HTR-8/SVneo (cell line): Measurements from ENCODE around the gene RNU4-1.
"Not testable (repeated sequence)": the region's sequence is repeated elsewhere in the genome, so short reads cannot be mapped to it uniquely, and the experiment has no call there.

Source experiments
- DNase-seq: peaks from one replicate; pipeline ENCODE4 v3.0.0; 2011; ENCODE audit warnings: low spot score, mixed read lengths; ENCODE audit not compliant: insufficient read length
- FAIRE-seq: peaks from 2 replicates; lab custom pipeline; 2011; peaks lifted over from hg19 to GRCh38; lab: Jason Lieb, UNC

RNU4-1 gene

GRCh38 chr12:120261951-120262851 lies 30.8 kb downstream of the RNU4-1 start:
- DNase-seq = peak; percentile 56
- peak; percentile 80 for FAIRE-seq

- DNase-seq (no peak), FAIRE-seq (no peak)
These were observed 32.4 kb downstream of the RNU4-1 start for GRCh38 chr12:120260607-120261006.

GRCh38 chr12:120259418-120260202 lies 33.4 kb downstream of the RNU4-1 start:
- DNase-seq (no peak), FAIRE-seq (no peak)

- no peak for FAIRE-seq
- DNase-seq = no peak
These were observed 34.6 kb downstream of the RNU4-1 start for GRCh38 chr12:120258323-120258896.

- DNase-seq = no peak
These were observed 35.8 kb downstream of the RNU4-1 start for GRCh38 chr12:120257041-120257821.

GRCh38 chr12:120254809-120255208 lies 38.2 kb downstream of the RNU4-1 start:
- DNase-seq = no peak
- no peak for FAIRE-seq

More at GRCh38 chr12:120257041-120257821, 35.8 kb downstream of the RNU4-1 start:
- FAIRE-seq = no peak

GRCh38 chr12:120253313-120253712 lies 39.7 kb downstream of the RNU4-1 start:
- not testable (repeated sequence) for FAIRE-seq, DNase-seq

GRCh38 chr12:120252071-120252906 lies 40.7 kb downstream of the RNU4-1 start:
- FAIRE-seq = no peak
- DNase-seq = no peak

- not testable (repeated sequence) for DNase-seq, FAIRE-seq
These were observed 41.5 kb downstream of the RNU4-1 start for GRCh38 chr12:120251364-120252070.

- no peak for FAIRE-seq
- DNase-seq = no peak
These were observed 42.9 kb downstream of the RNU4-1 start for GRCh38 chr12:120249875-120250795.

GRCh38 chr12:120249266-120249874 lies 43.7 kb downstream of the RNU4-1 start:
- FAIRE-seq (no peak), DNase-seq (no peak)

GRCh38 chr12:120247621-120248030 lies 45.4 kb downstream of the RNU4-1 start:
- DNase-seq = no peak
- FAIRE-seq = no peak

- DNase-seq (no peak), FAIRE-seq (no peak)
These were observed 45.9 kb downstream of the RNU4-1 start for GRCh38 chr12:120247183-120247582.

- DNase-seq, FAIRE-seq: not testable (repeated sequence)
These were observed 46.3 kb downstream of the RNU4-1 start for GRCh38 chr12:120246705-120247104.
